Stomach (tissue), 8 donors: ENCODE results near the gene ACAA1. TPM values are rescaled to one million over a fixed set of nuclear protein-coding genes. Genes with fewer than 3 reads are reported as not detected.

ENCODE experiments used
- polyA plus RNA-seq, 3 donors: library from polyadenylated mRNA; stranded (reverse); fragments of 200-250 nt; gene quantifications; one replicate each; pipeline ENCODE4 v1.2.3, GENCODE V29; 2013
- small RNA-seq, 4 donors: library from RNA; depleted of rRNA; stranded (forward); fragments of <200 nt; gene quantifications; one replicate each; pipeline ENCODE3, GENCODE V24; 2016
- total RNA-seq, 5 donors: library from RNA; depleted of rRNA; stranded (reverse); fragments of >200 nt; gene quantifications; one replicate each; pipeline versions ENCODE4 v1.1.0 to v1.2.3, GENCODE V29; 2014 to 2016
- donor health status: healthy with polysubstance abuse.
- donor health status: Bipolar disorder and iron deficiency.
- donor health status: healthy.

ACAA1 gene
- total and polyA plus RNA-seq, 8 donors = 44.2 to 249 (median 75.7) TPM

Small RNA genes lying within 50 kb of the gene (small RNA-seq; reads per million reads assigned to genes)
- gene RF00019 = 0 reads per million in 4 donors

Other genes starting within 250 kb of the ACAA1 start
- 100 to 1,000 TPM in 2 of 5 donors, 10 to 100 TPM in 3; 59.8 to 191 (median 86.8) TPM for gene VILL, start 146.3 kb downstream of the ACAA1 start, total RNA-seq
- 100 to 1,000 TPM in 1 of 3 donors, 10 to 100 TPM in 2; 24.1 to 202 (median 43.7) TPM for gene VILL, start 146.3 kb downstream of the ACAA1 start, polyA plus RNA-seq
- 10 to 100 TPM in 4 of 5 donors, 1 to 10 TPM in 1; 8.2 to 73.9 (median 15.6) TPM for gene PLCD1, start 107.5 kb downstream of the ACAA1 start, total RNA-seq
- 10 to 100 TPM in 2 of 3 donors, 1 to 10 TPM in 1; 9.8 to 27.1 (median 11.3) TPM for gene PLCD1, start 107.5 kb downstream of the ACAA1 start, polyA plus RNA-seq
- gene DLEC1, start 97.9 kb downstream of the ACAA1 start, total RNA-seq = 1 to 10 TPM in 2 of 5 donors, not detected in 3; 1.3 to 1.5 TPM
- under 1 TPM; 0.12 to 0.31 (median 0.20) TPM for gene DLEC1, start 97.9 kb downstream of the ACAA1 start, polyA plus RNA-seq
- gene MYD88, start 1.5 kb upstream of the ACAA1 start, total RNA-seq = 10 to 100 TPM in 4 of 5 donors, 1 to 10 TPM in 1; 9.0 to 67.8 (median 37.5) TPM
- gene MYD88, start 1.5 kb upstream of the ACAA1 start, polyA plus RNA-seq = 10 to 100 TPM; 23.0 to 42.5 (median 26.3) TPM
- gene OXSR1, start 28.4 kb upstream of the ACAA1 start, total RNA-seq = 10 to 100 TPM in 4 of 5 donors, 1 to 10 TPM in 1; 7.0 to 49.9 (median 27.5) TPM
- gene OXSR1, start 28.4 kb upstream of the ACAA1 start, polyA plus RNA-seq = 10 to 100 TPM in 2 of 3 donors, 1 to 10 TPM in 1; 9.9 to 14.5 (median 11.2) TPM
- gene SLC22A13, start 128.7 kb upstream of the ACAA1 start, total RNA-seq = under 1 TPM in 2 of 5 donors, not detected in 3; 0.29 to 0.73 TPM
- gene SLC22A13, start 128.7 kb upstream of the ACAA1 start, polyA plus RNA-seq = under 1 TPM in 1 of 3 donors, not detected in 2; 0.05 TPM
- gene SLC22A14, start 145.2 kb upstream of the ACAA1 start, total RNA-seq = not detected
- gene SLC22A14, start 145.2 kb upstream of the ACAA1 start, polyA plus RNA-seq = under 1 TPM in 2 of 3 donors, not detected in 1; 0.08 to 0.31 TPM
- 10 to 100 TPM in 2 of 5 donors, 1 to 10 TPM in 3; 2.3 to 41.6 (median 8.3) TPM for gene XYLB, start 209.7 kb upstream of the ACAA1 start, total RNA-seq
- gene XYLB, start 209.7 kb upstream of the ACAA1 start, polyA plus RNA-seq = 1 to 10 TPM; 1.1 to 1.7 (median 1.4) TPM